Frontal cortex (tissue), 4 donors: ENCODE measurements around the gene SIX6. TPM values are rescaled to one million over a fixed set of nuclear protein-coding genes. Genes with fewer than 3 reads are reported as not detected.
"Not testable (repeated sequence)": the region's sequence is repeated elsewhere in the genome, so short reads cannot be mapped to it uniquely, and the experiment has no call there.

Source experiments
- DNase-seq, 2 donors: peaks; one replicate each; pipeline ENCODE4 v3.0.0; 2012; ENCODE audit warnings: low spot score in 2 of 2
- FAIRE-seq: peaks from 2 replicates; lab custom pipeline; 2012; peaks lifted over from hg19 to GRCh38; lab: Jason Lieb, UNC
- total RNA-seq: library from RNA; depleted of rRNA; stranded (reverse); fragments of >200 nt; gene quantifications from one replicate; pipeline ENCODE4 v1.2.3, GENCODE V29; 2014
- donor health status: control.
- donor health status: control.
- donor health status: control.

The SIX6 gene
- total RNA-seq, result not detected

- no peak for FAIRE-seq
- no peak for DNase-seq
Observed at GRCh38 chr14:60508707-60509437, at the start of gene SIX6. TSS of gene SIX6 (plus strand) at chr14:60509146. CDS start at chr14:60509399, 253 bp downstream.

- not testable (repeated sequence) for FAIRE-seq, DNase-seq
Observed at GRCh38 chr14:60480248-60480647, 28.7 kb upstream of the SIX6 start.

GRCh38 chr14:60482743-60483142 is 26.2 kb upstream of the SIX6 start:
- no peak for FAIRE-seq
- DNase-seq, result no peak

GRCh38 chr14:60485057-60485597 is 23.8 kb upstream of the SIX6 start:
- no peak for DNase-seq
- FAIRE-seq, result no peak

GRCh38 chr14:60485598-60486251 is 23.2 kb upstream of the SIX6 start, which contains the start of gene C14orf39:
TSS of gene C14orf39 (minus strand) at chr14:60486063. CDS start at chr14:60485078, 985 bp downstream.
- FAIRE-seq (no peak), DNase-seq (no peak)

- no peak for FAIRE-seq
- DNase-seq, result no peak
Observed at GRCh38 chr14:60487211-60487610, 21.7 kb upstream of the SIX6 start.

GRCh38 chr14:60488175-60488574 is 20.8 kb upstream of the SIX6 start:
- FAIRE-seq, result no peak
- no peak for DNase-seq

GRCh38 chr14:60490270-60490669 is 18.7 kb upstream of the SIX6 start:
- no peak for DNase-seq
- FAIRE-seq, result no peak

- DNase-seq (no peak), FAIRE-seq (no peak)
Observed at GRCh38 chr14:60495946-60496345, 13.0 kb upstream of the SIX6 start.

GRCh38 chr14:60502541-60502940 is 6.4 kb upstream of the SIX6 start:
- no peak for FAIRE-seq

GRCh38 chr14:60505448-60505847 is 3.5 kb upstream of the SIX6 start:
- no peak for DNase-seq
- no peak for FAIRE-seq

More at GRCh38 chr14:60502541-60502940, 6.4 kb upstream of the SIX6 start:
- DNase-seq, result no peak

GRCh38 chr14:60506010-60506409 is 2.9 kb upstream of the SIX6 start:
- no peak for FAIRE-seq
- DNase-seq, result no peak

GRCh38 chr14:60506462-60506984 is 2.4 kb upstream of the SIX6 start:
- DNase-seq (no peak), FAIRE-seq (no peak)

GRCh38 chr14:60506985-60507829 is 1.7 kb upstream of the SIX6 start:
- DNase-seq (no peak), FAIRE-seq (no peak)

- FAIRE-seq (no peak), DNase-seq (no peak)
Observed at GRCh38 chr14:60508363-60508706, 611 bp upstream of the SIX6 start.

- FAIRE-seq (no peak), DNase-seq (no peak)
Observed at GRCh38 chr14:60509438-60510253, 700 bp downstream of the SIX6 start.

- DNase-seq (no peak), FAIRE-seq (no peak)
Observed at GRCh38 chr14:60510254-60510950, 1.5 kb downstream of the SIX6 start.

- no peak for FAIRE-seq
- no peak for DNase-seq
Observed at GRCh38 chr14:60510951-60511599, 2.1 kb downstream of the SIX6 start.
